ENCODE measurements around the gene GFI1B. TPM values are rescaled to one million over a fixed set of nuclear protein-coding genes. Genes with fewer than 3 reads are reported as not detected.

The GFI1B gene
- total and polyA plus RNA-seq, 2 of the 4 experiments (the other 2 are of a cell fraction) = 0.02 TPM; not detected in 1

- peaks cover 28% of the 10 kb centered on the region for H4K20me1 ChIP-seq (ENCODE audit: insufficient read depth, low read length)
- no peaks in the 10 kb centered on the region for H3K27me3 ChIP-seq (ENCODE audit: control insufficient read depth, insufficient read depth, low read length)
- H3K56ac ChIP-seq (ENCODE audit: extremely low read depth, insufficient read depth, low read length) = no peak overlapping the region
- no peak for ATAC-seq (ENCODE audit: low read depth)
- TF ChIP-seq FOS (IDR thresholded peaks at IDR 0.05; ENCODE audit: low read depth, low read length) (no peak), NFE2L2 (IDR thresholded peaks at IDR 0.05; ENCODE audit: low read depth, low read length) (no peak), CTCF (conservative IDR thresholded peaks at IDR 0.05; ENCODE audit: low read depth, low read length) (no peak), CEBPB (IDR thresholded peaks at IDR 0.05; ENCODE audit: low read depth, low read length) (no peak), RAD21 (IDR thresholded peaks at IDR 0.05; ENCODE audit: low read length) (no peak), CHD1 (IDR thresholded peaks at IDR 0.05; ENCODE audit: low read depth, low read length) (no peak), RFX5 (IDR thresholded peaks at IDR 0.05; ENCODE audit: low read depth, low read length) (no peak), RCOR1 (IDR thresholded peaks at IDR 0.05; ENCODE audit: insufficient replicate concordance, low read length) (no peak), USF2 (IDR thresholded peaks at IDR 0.05; ENCODE audit: low read depth, low read length) (no peak), BHLHE40 (IDR thresholded peaks at IDR 0.05; ENCODE audit: low read depth, low read length) (no peak), ELK1 (IDR thresholded peaks at IDR 0.05; ENCODE audit: borderline replicate concordance, low read depth, low read length) (no peak), MAZ (IDR thresholded peaks at IDR 0.05; ENCODE audit: borderline replicate concordance, low read depth, low read length) (no peak), MXI1 (IDR thresholded peaks at IDR 0.05; ENCODE audit: borderline replicate concordance, low read depth, low read length) (no peak), POLR2A (IDR thresholded peaks at IDR 0.05; ENCODE audit: low read depth, low read length) (no peak), MAFK (IDR thresholded peaks at IDR 0.05; ENCODE audit: low read depth, low read length) (no peak), SMC3 (IDR thresholded peaks at IDR 0.05; ENCODE audit: low read depth, low read length) (no peak)
- peaks cover 6% of the 10 kb centered on the region for H3K4me1 ChIP-seq (ENCODE audit: control insufficient read depth, insufficient read depth, low read length)
- peak overlapping the region; percentile 60 for H2AK9ac ChIP-seq (replicated peaks; ENCODE audit: low read depth, low read length, poor library complexity)
- H2BK5ac ChIP-seq (ENCODE audit: low read depth, low read length, poor library complexity, severe bottlenecking) = no peak overlapping the region
- H2BK20ac ChIP-seq (ENCODE audit: low read depth, low read length) = no peak overlapping the region
- H3K9me3 ChIP-seq (ENCODE audit: control insufficient read depth, insufficient read depth, low read length) = no peaks in the 10 kb centered on the region
- peak overlapping the region; percentile 92 for H3K4me2 ChIP-seq (ENCODE audit: low read depth, low read length)
- H3K79me1 ChIP-seq (ENCODE audit: low read depth in 1 of 2, low read length in 2 of 2) = peaks cover 45 to 69% of the 10 kb centered on the region in 2 experiments
- H3K23ac ChIP-seq (ENCODE audit: low read depth, low read length) = no peak overlapping the region
- intact Hi-C loops (cut with micrococcal nuclease) = no loop called here
- no TSS peak for BruUV-seq (replicated peaks)
- H4K5ac ChIP-seq (ENCODE audit: low read depth, low read length) = no peak overlapping the region
- 80% methylated on average over 1 of the region's 10 CpGs; no CpG with 5 or more reads in 1 of the 2 experiments for WGBS, 2 experiments (ENCODE audit: extremely low coverage in 2 of 2, insufficient read length in 1 of 2)
- CTCF ChIA-PET = interaction anchor here (1.7 kb wide), 2 partner anchors 10 kb away, joined by 8 to 10 read pairs; no protein-coding TSS in a partner anchor
- peak overlapping the region; percentile 94 for H3K4me3 ChIP-seq (ENCODE audit: insufficient read depth, low read depth, low read length)
- no peak for DNase-seq
- no peak overlapping the region for H3K14ac ChIP-seq (replicated peaks; ENCODE audit: low read depth, low read length)
- no peak overlapping the region for H2AFZ ChIP-seq (replicated peaks; ENCODE audit: low read length, poor library complexity)
- no peak overlapping the region for H3K4ac ChIP-seq (ENCODE audit: low read depth, low read length)
- dilution Hi-C loops (cut with HindIII; ENCODE audit: low sequenced_read_pairs, unreplicated experiment) = no loop called here
- H4K91ac ChIP-seq (ENCODE audit: insufficient read depth, low read depth, low read length) = no peak overlapping the region
- peak overlapping the region; percentile 28 to 99; a peak in 2 of 4 replicates for H4K8ac ChIP-seq (ENCODE audit: low read depth in 2 of 2, low read length in 2 of 2)
- H3K9ac ChIP-seq (ENCODE audit: low read depth, low read length) = peak overlapping the region; percentile 97; the same call in 1 of the 2 replicates
- no peak overlapping the region for H2BK120ac ChIP-seq (ENCODE audit: low read depth, low read length)
- in situ Hi-C loops (cut with MboI; ENCODE audit: low sequenced_read_pairs) = loop anchor here (25.0 kb wide), 1 partner anchor 456 kb away; the partner anchor contains the start of gene SLC2A6
- H3K27ac ChIP-seq (ENCODE audit: insufficient read depth, low read length) = no peak overlapping the region; the same call in 1 of the 2 replicates
- H2BK15ac ChIP-seq (ENCODE audit: low read depth, low read length) = no peak overlapping the region
- H2AK5ac ChIP-seq (ENCODE audit: low read depth, low read length) = peak overlapping the region; percentile 75
- peaks cover 5% of the 10 kb centered on the region for H3K9me1 ChIP-seq (ENCODE audit: insufficient read depth, low read length)
- no peak overlapping the region for H3K18ac ChIP-seq (ENCODE audit: low read depth, low read length)
- H3K36me3 ChIP-seq (ENCODE audit: control insufficient read depth, insufficient read depth, low read length) = peaks cover 7% of the 10 kb centered on the region; the same call in 1 of the 2 replicates
- POLR2A ChIA-PET (ENCODE audit: unreplicated experiment) = no interaction called here
These were observed 53.0 kb downstream of the GFI1B start for GRCh38 chr9:133031496-133031911.

Measured in IMR-90 (cell line).